HepG2 (cell line): ENCODE results near the gene PDZD8. TPM values are rescaled to one million over a fixed set of nuclear protein-coding genes. Genes with fewer than 3 reads are reported as not detected.

ENCODE experiments used
- ATAC-seq: fragments of 200-7000 bp; cut with Tn5 transposase; 3 replicates; pipeline ENCODE4 v1.9.1; 2020; ENCODE audit warnings: mild to moderate bottlenecking, moderate library complexity
- BruUV-seq: library from RNA; stranded (reverse); fragments of 400-500 nt; replicated peaks from 2 replicates; lab custom pipeline; 2021; lab: Mats Ljungman, UMichigan
- CTCF ChIA-PET: fragments of 300-600 bp; formaldehyde crosslinking; extraction: SDS; loops from one replicate; lab custom pipeline; 2021; ENCODE audit warnings: low total read pairs, inconsistent platforms, low intra/inter-chr PET ratio; lab: Yijun Ruan, JAX
- POLR2A ChIA-PET: fragments of 350-600 bp; sonication (Branson Sonifier 250); formaldehyde crosslinking; loops from one replicate; lab custom pipeline; 2020; ENCODE audit warnings: antibody characterized with exemption, inconsistent platforms; lab: Yijun Ruan, JAX
- DNase-seq: peaks from one replicate; pipeline ENCODE4 v3.0.0-alpha.2; 2015; ENCODE audit warnings: low spot score
- FAIRE-seq: peaks from 3 replicates; lab custom pipeline; 2011; peaks lifted over from hg19 to GRCh38; lab: Jason Lieb, UNC
- H2AFZ ChIP-seq: one replicate; pipeline ENCODE4 v1.6.1; 2011; ENCODE audit warnings: low read length, inconsistent platforms
- H3K27ac ChIP-seq: fragments of 300-600 bp; 3 replicates; pipeline ENCODE4 v1.8.0; 2011; ENCODE audit warnings: mixed run types, mild to moderate bottlenecking, mixed read lengths, low read length, inconsistent platforms; ENCODE audit not compliant: insufficient read depth; ENCODE audit errors: extremely low read length
- H3K27me3 ChIP-seq, 2 experiments: fragments of 200-600 bp in 1 of 2; 2 replicates in 1 of 2; 3 replicates in 1 of 2; pipeline versions ENCODE4 v1.6.0 to v1.8.0; 2011; ENCODE audit warnings: low read length in 2 of 2, mild to moderate bottlenecking in 2 of 2, moderate library complexity in 2 of 2, inconsistent platforms in 1 of 2; ENCODE audit not compliant: insufficient read depth in 2 of 2, control insufficient read depth in 1 of 2
- H3K36me3 ChIP-seq, 2 experiments: fragments of 200-600 bp in 1 of 2; replicated peaks in 1 of 2; 2 replicates in 1 of 2; 3 replicates in 1 of 2; pipeline versions ENCODE4 v1.5.1 to v1.8.0; 2011; ENCODE audit warnings: low read length in 2 of 2, inconsistent platforms in 1 of 2; ENCODE audit not compliant: insufficient read depth in 2 of 2, control insufficient read depth in 1 of 2
- H3K4me1 ChIP-seq: 2 replicates; pipeline ENCODE4 v1.5.1; 2012; ENCODE audit warnings: low read length, inconsistent platforms; ENCODE audit not compliant: insufficient read depth
- H3K4me2 ChIP-seq: 2 replicates; pipeline ENCODE4 v1.6.0; 2011; ENCODE audit warnings: low read depth, low read length, inconsistent platforms
- H3K4me3 ChIP-seq, 3 experiments: fragments of 200-600 bp in 1 of 3; sonication (generic), shearing (Covaris generic) in 1 of 3; replicated peaks in 1 of 3; 2 replicates each; pipeline ENCODE4 v1.5.1; 2011 to 2016; ENCODE audit warnings: low read length in 3 of 3, inconsistent platforms in 2 of 3, low read depth in 2 of 3, mild to moderate bottlenecking in 2 of 3, control low read depth in 1 of 3, mixed read lengths in 1 of 3; ENCODE audit not compliant: insufficient read depth in 1 of 3
- H3K79me2 ChIP-seq: one replicate; pipeline ENCODE4 v1.6.1; 2011; ENCODE audit warnings: low read length, inconsistent platforms; ENCODE audit not compliant: insufficient read depth
- H3K9ac ChIP-seq: 2 replicates; pipeline ENCODE4 v1.6.0; 2011; ENCODE audit warnings: mild to moderate bottlenecking, low read depth, low read length, inconsistent platforms; ENCODE audit not compliant: insufficient read depth
- H3K9me3 ChIP-seq: 2 replicates; pipeline ENCODE4 v1.5.1; 2012; ENCODE audit warnings: mild to moderate bottlenecking, low read length
- H4K20me1 ChIP-seq: 2 replicates; pipeline ENCODE4 v1.6.0; 2011; ENCODE audit warnings: inconsistent platforms, mild to moderate bottlenecking, low read length, moderate library complexity; ENCODE audit not compliant: insufficient read depth
- FOXA1 ChIP-seq, 2 experiments: fragments of 450-650 bp in 1 of 2; sonication (generic) in 1 of 2; formaldehyde crosslinking in 1 of 2; IDR thresholded peaks; 2 replicates each; pipeline versions ENCODE4 v1.4.0 to v1.6.1; 2016 to 2020; ENCODE audit warnings: missing genetic modification reagents in 1 of 2
- FOXA3 ChIP-seq: IDR thresholded peaks from 2 replicates; pipeline ENCODE4 v1.6.1; 2016; ENCODE audit warnings: missing genetic modification reagents, missing compliant biosample characterization
- FOXM1 ChIP-seq: sonication (generic); formaldehyde crosslinking; IDR thresholded peaks from 2 replicates; pipeline ENCODE4 v1.5.0; 2020; ENCODE audit warnings: missing genetic modification reagents
- KDM3A ChIP-seq: IDR thresholded peaks from 2 replicates; pipeline ENCODE4 v1.6.1; 2018; ENCODE audit warnings: low read depth, missing compliant biosample characterization
- PTBP1 ChIP-seq: fragments of 200-400 bp; formaldehyde crosslinking; IDR thresholded peaks from 2 replicates; pipeline ENCODE4 v1.6.1; 2018; ENCODE audit warnings: low read length, low read depth; ENCODE audit not compliant: poor library complexity, severe bottlenecking
- RFX1 ChIP-seq: fragments of 450-650 bp; IDR thresholded peaks from 2 replicates; pipeline ENCODE4 v1.6.1; 2017
- THYN1 ChIP-seq: sonication (generic); formaldehyde crosslinking; IDR thresholded peaks from 2 replicates; pipeline ENCODE4 v1.8.1; 2023; ENCODE audit warnings: low read depth, mild to moderate bottlenecking, moderate library complexity, missing genetic modification reagents, borderline replicate concordance
- ZFP1 ChIP-seq: IDR thresholded peaks from 2 replicates; pipeline ENCODE4 v1.6.1; 2016
- ZNF121 ChIP-seq: sonication (generic); formaldehyde crosslinking; IDR thresholded peaks from 2 replicates; pipeline ENCODE4 v1.5.0; 2020; ENCODE audit warnings: mild to moderate bottlenecking, missing genetic modification reagents
- ZNF672 ChIP-seq: sonication (generic); formaldehyde crosslinking; IDR thresholded peaks from 2 replicates; pipeline ENCODE4 v1.8.1; 2022; ENCODE audit warnings: missing genetic modification reagents
- ZNF768 ChIP-seq: sonication (generic); formaldehyde crosslinking; IDR thresholded peaks from 2 replicates; pipeline ENCODE4 v1.4.0; 2020; ENCODE audit warnings: missing genetic modification reagents
- ZSCAN12 ChIP-seq: sonication (generic); formaldehyde crosslinking; IDR thresholded peaks from 2 replicates; pipeline ENCODE4 v1.9.0; 2021; ENCODE audit warnings: mild to moderate bottlenecking, missing genetic modification reagents
- ZSCAN22 ChIP-seq: sonication (generic); formaldehyde crosslinking; IDR thresholded peaks from 2 replicates; pipeline ENCODE4 v1.4.0; 2020; ENCODE audit warnings: mild to moderate bottlenecking, missing genetic modification reagents
- ZSCAN9 ChIP-seq: IDR thresholded peaks from 2 replicates; pipeline ENCODE4 v1.6.1; 2016; ENCODE audit warnings: borderline replicate concordance
- WGBS: methylation state at CpG from one replicate; pipeline ENCODE4 v1.1.6; 2017; ENCODE audit warnings: low lambda C conversion rate; 5-methylcytosine and 5-hydroxymethylcytosine counted together
- in situ Hi-C: cut with HindIII; loops from 2 replicates; pipeline ENCODE4 v1.10.0; 2017; ENCODE audit warnings: low pct_unique_long_range_greater_than_20kb; ENCODE audit not compliant: extremely low pct_ligation_motif_present
- intact Hi-C: fragments of 100-400 bp; cut with micrococcal nuclease; formaldehyde crosslinking; loops from one replicate; pipeline ENCODE4 v1.10.0; 2022; ENCODE audit not compliant: unreplicated experiment
- polyA plus RNA-seq, 8 experiments: library from polyadenylated mRNA; depleted of rRNA in 3 of 8; stranded (reverse) in 7 of 8; unstranded in 1 of 8; fragments of >200 nt; fragmentation: Illumina TruSeq in 4 of 8; extraction: Trizol in 4 of 8; gene quantifications; 2 replicates each; pipeline versions ENCODE4 v1.2.1 to v1.2.3, GENCODE V29; 2011 to 2016; ENCODE audit warnings: low read depth in 4 of 8, missing spikeins in 1 of 8, mixed read lengths in 1 of 8; ENCODE audit not compliant: insufficient read depth in 1 of 8
- total RNA-seq, 5 experiments: library from RNA; depleted of rRNA; stranded (reverse); fragments of >200 nt; fragmentation: Illumina TruSeq; extraction: Trizol; gene quantifications; 2 replicates each; pipeline ENCODE4 v1.2.3, GENCODE V29; 2016; ENCODE audit warnings: low read depth in 1 of 5

Gene PDZD8
- total and polyA plus RNA-seq, 2 of the 13 experiments (the other 11 are each of a cell fraction or from before 2014, with no cell fraction given) = 11.2 to 32.0 TPM

GRCh38 chr10:117255835-117256460 lies 119.3 kb downstream of the PDZD8 start (continued):
- TF ChIP-seq ZFP1 = no peak
- no peak for TF ChIP-seq ZSCAN12
- no peak for TF ChIP-seq PTBP1
- no peak for TF ChIP-seq ZNF121
- TF ChIP-seq ZSCAN9 (CRISPR knock-in tag) = no peak
- no peak for TF ChIP-seq ZNF672 (CRISPR knock-in tag)
- no peak for TF ChIP-seq THYN1 (CRISPR knock-in tag)
- no peak for TF ChIP-seq FOXM1 (CRISPR knock-in tag)
- no peak for TF ChIP-seq RFX1
- TF ChIP-seq KDM3A (CRISPR knock-in tag) = no peak

- WGBS = 55% methylated on average over 25 of the region's 26 CpGs
- DNase-seq = no peak
- Histone ChIP-seq H3K4me3 (no peak overlapping the region), H4K20me1 (no peaks in the 10 kb centered on the region), H3K9ac (no peak overlapping the region), H3K27ac (no peak overlapping the region), H3K4me2 (0 out of 2 replicates have a peak overlapping the region, but pooled peaks have one; percentile 32), H2AFZ (no peak overlapping the region), H3K79me2 (no peaks in the 10 kb centered on the region), H3K27me3 (peaks cover under 1 to 20% of the 10 kb centered on the region in 2 experiments), H3K4me1 (peaks cover 17% of the 10 kb centered on the region), H3K9me3 (no peaks in the 10 kb centered on the region), H3K36me3 (no peaks in the 10 kb centered on the region)
- CTCF ChIA-PET = no interaction called here
- in situ Hi-C loops = no loop called here
- TF ChIP-seq FOXA1 (IDR thresholded peaks at IDR 0.05) (no peak), FOXA1 (CRISPR knock-in tag; IDR thresholded peaks at IDR 0.05) (0 out of 2 replicates have a peak, but pooled peaks have one; percentile 14), ZSCAN22 (CRISPR knock-in tag) (no peak), ZNF768 (CRISPR knock-in tag) (peak; percentile 78), FOXA3 (0 out of 2 replicates have a peak, but pooled peaks have one; percentile 9)
- POLR2A ChIA-PET = no interaction called here
- no peak for FAIRE-seq
- intact Hi-C loops = no loop called here
- BruUV-seq = no TSS peak
- ATAC-seq = peak; percentile 65
Measured at GRCh38 chr10:117254774-117255735, 120.2 kb downstream of the PDZD8 start.
